Trophoblast cell (in vitro differentiated cells and primary cell): ENCODE data around the gene RTBDN.
A peak's percentile ranks its signal among the peaks of the same experiment; 100 is the strongest.

Experiments
- DNase-seq, 2 donors: peaks; one replicate each; pipeline ENCODE4 v3.0.0-alpha.2; 2016
- H2AFZ ChIP-seq: 2 replicates; pipeline ENCODE4 v1.6.1; 2013; ENCODE audit warnings: low read length, moderate library complexity, mild to moderate bottlenecking; ENCODE audit not compliant: insufficient read depth, poor library complexity
- H2AK5ac ChIP-seq: 2 replicates; pipeline ENCODE4 v1.6.1; 2013; ENCODE audit warnings: mild to moderate bottlenecking, low read length
- H2BK120ac ChIP-seq: 2 replicates; pipeline ENCODE4 v1.6.1; 2013; ENCODE audit warnings: low read length, mild to moderate bottlenecking, moderate library complexity; ENCODE audit not compliant: insufficient read depth, poor library complexity
- H2BK12ac ChIP-seq: 2 replicates; pipeline ENCODE4 v1.6.1; 2013; ENCODE audit warnings: mild to moderate bottlenecking, low read length, moderate library complexity
- H2BK5ac ChIP-seq: 2 replicates; pipeline ENCODE4 v1.6.1; 2013; ENCODE audit warnings: low read length, low read depth, moderate library complexity, mild to moderate bottlenecking; ENCODE audit not compliant: poor library complexity
- H3K14ac ChIP-seq: 2 replicates; pipeline ENCODE4 v1.6.1; 2013; ENCODE audit warnings: mild to moderate bottlenecking, low read length
- H3K18ac ChIP-seq: 2 replicates; pipeline ENCODE4 v1.6.1; 2013; ENCODE audit warnings: mild to moderate bottlenecking, low read length
- H3K23ac ChIP-seq: 2 replicates; pipeline ENCODE4 v1.6.1; 2013; ENCODE audit warnings: low read length
- H3K27ac ChIP-seq: 2 replicates; pipeline ENCODE4 v1.5.1; 2013; ENCODE audit warnings: low read depth, mild to moderate bottlenecking, inconsistent platforms, low read length, moderate library complexity
- H3K27me3 ChIP-seq: 2 replicates; pipeline ENCODE4 v1.6.1; 2013; ENCODE audit warnings: inconsistent platforms, mild to moderate bottlenecking, low read length, moderate library complexity; ENCODE audit not compliant: insufficient read depth
- H3K36me3 ChIP-seq, 2 experiments: 1 replicate in 1 of 2; 2 replicates in 1 of 2; pipeline ENCODE4 v1.6.1; 2013; ENCODE audit warnings: low read length in 2 of 2, mild to moderate bottlenecking in 2 of 2, moderate library complexity in 1 of 2; ENCODE audit not compliant: insufficient read depth in 2 of 2, control insufficient read depth in 1 of 2
- H3K4ac ChIP-seq: 2 replicates; pipeline ENCODE4 v1.6.1; 2013; ENCODE audit warnings: low read depth, mild to moderate bottlenecking, low read length, moderate library complexity
- H3K4me1 ChIP-seq, 2 experiments: 1 replicate in 1 of 2; 2 replicates in 1 of 2; pipeline ENCODE4 v1.6.1; 2013; ENCODE audit warnings: low read length in 2 of 2, mild to moderate bottlenecking in 2 of 2, moderate library complexity in 1 of 2; ENCODE audit not compliant: insufficient read depth in 2 of 2, control insufficient read depth in 1 of 2
- H3K4me2 ChIP-seq: 2 replicates; pipeline ENCODE4 v1.6.1; 2013; ENCODE audit warnings: inconsistent platforms, mild to moderate bottlenecking, low read length, moderate library complexity
- H3K4me3 ChIP-seq: 2 replicates; pipeline ENCODE4 v1.5.1; 2013; ENCODE audit warnings: mild to moderate bottlenecking, low read depth, low read length, inconsistent platforms
- H3K79me1 ChIP-seq: one replicate; pipeline ENCODE4 v1.6.1; 2013; ENCODE audit warnings: low read length
- H3K79me2 ChIP-seq: 2 replicates; pipeline ENCODE4 v1.6.1; 2013; ENCODE audit warnings: low read length, mild to moderate bottlenecking; ENCODE audit not compliant: control insufficient read depth, insufficient read depth, poor library complexity
- H3K9ac ChIP-seq: 2 replicates; pipeline ENCODE4 v1.6.1; 2013; ENCODE audit warnings: mild to moderate bottlenecking, low read length
- H3K9me3 ChIP-seq: 2 replicates; pipeline ENCODE4 v1.6.1; 2013; ENCODE audit warnings: low read depth, mild to moderate bottlenecking, control low read depth, inconsistent platforms, low read length; ENCODE audit not compliant: insufficient read depth
- H4K12ac ChIP-seq: 2 replicates; pipeline ENCODE4 v1.6.1; 2013; ENCODE audit warnings: low read depth, mild to moderate bottlenecking, low read length, moderate library complexity
- H4K8ac ChIP-seq: 2 replicates; pipeline ENCODE4 v1.6.1; 2013; ENCODE audit warnings: low read depth, mild to moderate bottlenecking, low read length, moderate library complexity
- H4K91ac ChIP-seq: one replicate; pipeline ENCODE4 v1.6.1; 2013; ENCODE audit warnings: low read depth, mild to moderate bottlenecking, low read length, moderate library complexity
- WGBS: extraction: QIAGEN DNeasy Blood & Tissue Kit; methylation state at CpG from one replicate; pipeline ENCODE4 v1.1.7; 2013; ENCODE audit warnings: missing lambda C conversion rate; ENCODE audit not compliant: insufficient read length, insufficient coverage; ENCODE audit errors: extremely low coverage; 5-methylcytosine and 5-hydroxymethylcytosine counted together

Gene RTBDN

GRCh38 chr19:12784871-12785430 is 49.4 kb downstream of the RTBDN start:
- peak overlapping the region; percentile 21 for H2AFZ ChIP-seq
- H3K4me1 ChIP-seq: peaks cover 49 to 52% of the 10 kb centered on the region in 2 experiments
- no peak overlapping the region for H3K9ac ChIP-seq
- H3K79me1 ChIP-seq: peaks cover 62% of the 10 kb centered on the region
- peak in 1 of 2 donors; percentile 36 for DNase-seq
- peak overlapping the region; percentile 13 for H3K18ac ChIP-seq
- H3K4me3 ChIP-seq: no peak overlapping the region
- H3K27me3 ChIP-seq: no peaks in the 10 kb centered on the region
- peak overlapping the region; percentile 84 for H2BK12ac ChIP-seq
- peak overlapping the region; percentile 78 for H2AK5ac ChIP-seq
- H2BK5ac ChIP-seq: peak overlapping the region; percentile 88
- H3K4ac ChIP-seq: peak overlapping the region; percentile 53
- H3K9me3 ChIP-seq: no peaks in the 10 kb centered on the region
- H4K12ac ChIP-seq: no peak overlapping the region
- no peak overlapping the region for H3K4me2 ChIP-seq
- H2BK120ac ChIP-seq: peak overlapping the region; percentile 79
- no peak overlapping the region for H3K23ac ChIP-seq
- H4K91ac ChIP-seq: peak overlapping the region; percentile 100
- H3K36me3 ChIP-seq: no peaks in the 10 kb centered on the region
- peak overlapping the region; percentile 96 for H3K27ac ChIP-seq
- WGBS: no CpG with 5 or more reads among the region's 5 CpGs
- peak overlapping the region; percentile 3 for H4K8ac ChIP-seq
- H3K79me2 ChIP-seq: peaks cover 12% of the 10 kb centered on the region
- H3K14ac ChIP-seq: peak overlapping the region; percentile 18

- H4K8ac ChIP-seq: peak overlapping the region; percentile 3
- peaks cover 49 to 54% of the 10 kb centered on the region in 2 experiments for H3K4me1 ChIP-seq
- H3K27me3 ChIP-seq: no peaks in the 10 kb centered on the region
- H2AFZ ChIP-seq: peak overlapping the region; percentile 21
- H3K79me1 ChIP-seq: peaks cover 59% of the 10 kb centered on the region
- peak overlapping the region; percentile 53 for H3K4ac ChIP-seq
- no peak overlapping the region for H3K9ac ChIP-seq
- H2BK5ac ChIP-seq: peak overlapping the region; percentile 88
- H3K23ac ChIP-seq: no peak overlapping the region
- H2AK5ac ChIP-seq: peak overlapping the region; percentile 78
- H3K79me2 ChIP-seq: peaks cover 12% of the 10 kb centered on the region
- H3K4me3 ChIP-seq: no peak overlapping the region
- peak overlapping the region; percentile 96 for H3K27ac ChIP-seq
- no CpG with 5 or more reads among the region's 10 CpGs for WGBS
- peak overlapping the region; percentile 79 for H2BK120ac ChIP-seq
- H3K9me3 ChIP-seq: no peaks in the 10 kb centered on the region
- H3K14ac ChIP-seq: peak overlapping the region; percentile 18
- H3K18ac ChIP-seq: peak overlapping the region; percentile 13
- peak overlapping the region; percentile 100 for H4K91ac ChIP-seq
- H4K12ac ChIP-seq: no peak overlapping the region
- peak in 1 of 2 donors; percentile 37 for DNase-seq
- H3K36me3 ChIP-seq: no peaks in the 10 kb centered on the region
- H2BK12ac ChIP-seq: peak overlapping the region; percentile 84
- H3K4me2 ChIP-seq: peak overlapping the region; percentile 8
These were observed 49.9 kb downstream of the RTBDN start for GRCh38 chr19:12784394-12784870.

GRCh38 chr19:12783849-12784393 is 50.5 kb downstream of the RTBDN start:
- peak overlapping the region; percentile 98 for H2BK120ac ChIP-seq
- H3K36me3 ChIP-seq: no peaks in the 10 kb centered on the region
- peak overlapping the region; percentile 11 for H3K9ac ChIP-seq
- no peaks in the 10 kb centered on the region for H3K9me3 ChIP-seq
- H3K27me3 ChIP-seq: no peaks in the 10 kb centered on the region
- H2AFZ ChIP-seq: peak overlapping the region; percentile 57
- peaks cover 12% of the 10 kb centered on the region for H3K79me2 ChIP-seq
- peak overlapping the region; percentile 28 for H4K12ac ChIP-seq
- peak overlapping the region; percentile 96 for H3K27ac ChIP-seq
- peak overlapping the region; percentile 96 for H3K14ac ChIP-seq
- peaks cover 47 to 55% of the 10 kb centered on the region in 2 experiments for H3K4me1 ChIP-seq
- peaks cover 58% of the 10 kb centered on the region for H3K79me1 ChIP-seq
- no peak overlapping the region for H3K23ac ChIP-seq
- no peak for DNase-seq
- peak overlapping the region; percentile 89 for H3K4ac ChIP-seq
- peak overlapping the region; percentile 92 for H2AK5ac ChIP-seq
- H3K18ac ChIP-seq: peak overlapping the region; percentile 83
- peak overlapping the region; percentile 97 for H2BK5ac ChIP-seq
- H4K8ac ChIP-seq: peak overlapping the region; percentile 70
- peak overlapping the region; percentile 100 for H4K91ac ChIP-seq
- H3K4me2 ChIP-seq: peak overlapping the region; percentile 53
- H3K4me3 ChIP-seq: no peak overlapping the region
- peak overlapping the region; percentile 88 for H2BK12ac ChIP-seq
- no CpG with 5 or more reads among the region's 19 CpGs for WGBS

GRCh38 chr19:12783291-12783848 is 51.0 kb downstream of the RTBDN start:
- peak overlapping the region; percentile 91 for H4K8ac ChIP-seq
- peaks cover 11% of the 10 kb centered on the region for H3K79me2 ChIP-seq
- H4K12ac ChIP-seq: peak overlapping the region; percentile 28
- H2AFZ ChIP-seq: peak overlapping the region; percentile 80
- H3K4me1 ChIP-seq: peaks cover 47 to 55% of the 10 kb centered on the region in 2 experiments
- peak in 1 of 2 donors; percentile 24 for DNase-seq
- H3K79me1 ChIP-seq: peaks cover 58% of the 10 kb centered on the region
- H3K36me3 ChIP-seq: no peaks in the 10 kb centered on the region
- no CpG with 5 or more reads among the region's 16 CpGs for WGBS
- no peaks in the 10 kb centered on the region for H3K27me3 ChIP-seq
- H3K4ac ChIP-seq: peak overlapping the region; percentile 89
- peak overlapping the region; percentile 97 for H2BK5ac ChIP-seq
- H2AK5ac ChIP-seq: peak overlapping the region; percentile 92
- peak overlapping the region; percentile 96 for H3K27ac ChIP-seq
- H2BK120ac ChIP-seq: peak overlapping the region; percentile 98
- H3K4me2 ChIP-seq: peak overlapping the region; percentile 75
- H3K18ac ChIP-seq: peak overlapping the region; percentile 93
- no peak overlapping the region for H3K23ac ChIP-seq
- peak overlapping the region; percentile 11 for H3K9ac ChIP-seq
- H3K9me3 ChIP-seq: no peaks in the 10 kb centered on the region
- peak overlapping the region; percentile 96 for H3K14ac ChIP-seq
- H3K4me3 ChIP-seq: no peak overlapping the region
- H2BK12ac ChIP-seq: peak overlapping the region; percentile 88
- peak overlapping the region; percentile 100 for H4K91ac ChIP-seq
